Measurements from ENCODE around the gene BRINP1. TPM values are rescaled to one million over a fixed set of nuclear protein-coding genes. Genes with fewer than 3 reads are reported as not detected.

BRINP1 gene
- total RNA-seq, 1 donor from 2014 or later = 14.0 TPM

DNA sequence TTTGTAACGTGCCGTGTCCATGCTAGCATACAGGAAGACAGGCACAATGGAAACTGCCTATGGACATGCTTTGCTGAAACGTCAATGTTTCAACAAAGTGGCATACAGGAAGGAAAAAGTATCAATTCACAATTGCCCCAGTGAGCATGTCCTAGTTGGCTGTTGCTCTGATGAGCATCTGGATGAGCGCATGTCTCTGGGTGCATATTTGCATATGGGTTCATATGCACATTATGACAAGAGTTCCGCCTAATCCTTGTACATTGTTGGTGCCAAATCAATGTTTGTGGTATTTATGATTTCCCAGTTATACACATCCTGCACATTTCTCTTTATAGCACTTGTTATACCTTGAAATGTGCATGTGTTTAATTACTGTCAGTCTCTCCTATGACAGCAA lies 58.5 kb downstream of the BRINP1 start:
- DNase-seq = no peak
- no peaks in the 10 kb centered on the region for H3K36me3 Mint-ChIP-seq (ENCODE audit: unreplicated experiment)
- TF ChIP-seq, protein P1, sequence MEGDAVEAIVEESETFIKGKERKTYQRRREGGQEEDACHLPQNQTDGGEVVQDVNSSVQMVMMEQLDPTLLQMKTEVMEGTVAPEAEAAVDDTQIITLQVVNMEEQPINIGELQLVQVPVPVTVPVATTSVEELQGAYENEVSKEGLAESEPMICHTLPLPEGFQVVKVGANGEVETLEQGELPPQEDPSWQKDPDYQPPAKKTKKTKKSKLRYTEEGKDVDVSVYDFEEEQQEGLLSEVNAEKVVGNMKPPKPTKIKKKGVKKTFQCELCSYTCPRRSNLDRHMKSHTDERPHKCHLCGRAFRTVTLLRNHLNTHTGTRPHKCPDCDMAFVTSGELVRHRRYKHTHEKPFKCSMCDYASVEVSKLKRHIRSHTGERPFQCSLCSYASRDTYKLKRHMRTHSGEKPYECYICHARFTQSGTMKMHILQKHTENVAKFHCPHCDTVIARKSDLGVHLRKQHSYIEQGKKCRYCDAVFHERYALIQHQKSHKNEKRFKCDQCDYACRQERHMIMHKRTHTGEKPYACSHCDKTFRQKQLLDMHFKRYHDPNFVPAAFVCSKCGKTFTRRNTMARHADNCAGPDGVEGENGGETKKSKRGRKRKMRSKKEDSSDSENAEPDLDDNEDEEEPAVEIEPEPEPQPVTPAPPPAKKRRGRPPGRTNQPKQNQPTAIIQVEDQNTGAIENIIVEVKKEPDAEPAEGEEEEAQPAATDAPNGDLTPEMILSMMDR (IDR thresholded peaks at IDR 0.05; ENCODE audit: partially characterized antibody, unreplicated experiment) = no peak
- no peaks in the 10 kb centered on the region for H3K4me1 Mint-ChIP-seq (ENCODE audit: low read depth, unreplicated experiment)
- H3K27me3 Mint-ChIP-seq (ENCODE audit: unreplicated experiment) = no peaks in the 10 kb centered on the region
- H3K4me3 Mint-ChIP-seq (ENCODE audit: unreplicated experiment) = no peak overlapping the region
- H3K27ac Mint-ChIP-seq (ENCODE audit: unreplicated experiment) = no peak overlapping the region
- no peaks in the 10 kb centered on the region for H3K9me3 Mint-ChIP-seq (ENCODE audit: unreplicated experiment)

DNA sequence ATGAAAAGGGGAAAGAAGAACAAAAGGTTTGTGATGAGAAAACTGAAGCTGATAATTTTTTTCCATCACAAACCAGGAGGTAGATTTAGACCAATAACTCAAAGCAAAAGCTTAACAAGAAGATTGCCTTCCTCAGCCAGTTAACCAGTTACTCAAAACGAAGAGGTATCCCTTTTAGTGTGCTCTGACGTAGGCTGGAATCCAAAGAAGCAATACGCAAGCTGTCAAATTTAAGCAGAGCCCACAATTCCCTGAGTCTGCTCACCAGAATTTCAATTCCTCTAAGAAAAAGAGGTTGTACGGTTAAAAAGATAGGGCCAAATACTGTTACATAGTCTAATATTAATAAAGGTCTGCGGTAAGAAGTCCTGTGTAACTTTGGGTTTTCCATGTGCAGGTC lies 61.8 kb downstream of the BRINP1 start:
- H3K9me3 Mint-ChIP-seq (ENCODE audit: unreplicated experiment) = peaks cover 2% of the 10 kb centered on the region
- no peak overlapping the region for H3K27ac Mint-ChIP-seq (ENCODE audit: unreplicated experiment)
- H3K4me1 Mint-ChIP-seq (ENCODE audit: low read depth, unreplicated experiment) = no peaks in the 10 kb centered on the region
- no peaks in the 10 kb centered on the region for H3K36me3 Mint-ChIP-seq (ENCODE audit: unreplicated experiment)
- no peaks in the 10 kb centered on the region for H3K27me3 Mint-ChIP-seq (ENCODE audit: unreplicated experiment)
- DNase-seq = no peak
- H3K4me3 Mint-ChIP-seq (ENCODE audit: unreplicated experiment) = no peak overlapping the region
- TF ChIP-seq, protein P1 (IDR thresholded peaks at IDR 0.05; ENCODE audit: partially characterized antibody, unreplicated experiment) = no peak

DNA sequence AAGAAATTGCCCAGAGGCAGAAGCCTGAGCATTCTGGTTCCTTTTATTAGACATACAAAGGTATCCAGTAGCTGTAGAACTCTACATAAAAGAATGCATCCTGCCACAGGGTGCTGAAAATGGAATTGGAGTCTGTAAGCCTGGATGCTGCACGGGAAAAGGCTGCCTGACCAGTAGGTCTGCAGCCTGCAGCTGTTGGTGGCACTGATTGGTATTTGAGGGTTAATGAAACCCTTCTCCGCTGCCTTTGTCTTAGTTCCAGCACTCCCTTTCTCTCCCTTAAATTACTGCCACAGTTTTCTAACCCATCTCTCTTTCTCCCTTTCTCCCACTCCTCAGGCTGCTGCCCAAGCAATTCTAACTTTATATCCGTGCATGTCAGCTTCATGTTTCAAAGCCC lies 64.7 kb downstream of the BRINP1 start:
- H3K27ac Mint-ChIP-seq (ENCODE audit: unreplicated experiment) = no peak overlapping the region
- no peak for DNase-seq
- H3K4me3 Mint-ChIP-seq (ENCODE audit: unreplicated experiment) = no peak overlapping the region
- H3K27me3 Mint-ChIP-seq (ENCODE audit: unreplicated experiment) = no peaks in the 10 kb centered on the region
- H3K36me3 Mint-ChIP-seq (ENCODE audit: unreplicated experiment) = no peaks in the 10 kb centered on the region
- peaks cover 2% of the 10 kb centered on the region for H3K9me3 Mint-ChIP-seq (ENCODE audit: unreplicated experiment)
- H3K4me1 Mint-ChIP-seq (ENCODE audit: low read depth, unreplicated experiment) = no peaks in the 10 kb centered on the region
- TF ChIP-seq, protein P1 (IDR thresholded peaks at IDR 0.05; ENCODE audit: partially characterized antibody, unreplicated experiment) = no peak

DNA sequence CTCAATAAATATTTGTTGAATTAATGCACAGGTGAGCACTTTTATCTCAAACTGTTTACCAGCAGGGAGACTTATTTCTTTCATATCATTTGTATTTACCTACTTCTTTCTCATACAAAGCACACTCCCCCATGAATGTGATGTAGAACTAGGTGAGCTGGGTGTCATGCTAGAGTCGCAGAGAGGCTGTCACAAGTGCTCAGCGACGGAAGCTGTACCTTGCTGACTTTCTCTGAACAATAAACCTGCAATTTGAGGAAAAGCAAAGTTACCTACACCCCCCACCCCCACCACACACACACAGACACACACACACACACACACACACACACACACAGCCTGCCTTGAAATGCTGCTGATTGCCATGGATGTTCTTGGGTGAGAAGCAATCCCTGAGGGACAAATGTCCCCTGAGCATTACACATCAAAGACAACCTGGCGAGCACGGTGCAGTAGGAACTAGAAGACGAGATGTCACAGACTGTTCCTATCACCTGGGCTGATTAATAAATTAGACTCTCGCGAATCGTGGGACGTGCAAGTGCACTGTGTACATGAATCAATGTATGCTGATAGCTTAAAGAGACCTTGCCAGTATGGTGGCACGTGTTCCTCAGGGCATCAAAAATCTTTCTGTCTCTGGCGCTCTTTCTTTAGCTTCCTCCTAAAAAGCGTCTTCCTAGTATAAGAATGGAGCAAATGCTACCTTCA lies 66.1 kb downstream of the BRINP1 start:
- H3K27me3 Mint-ChIP-seq (ENCODE audit: unreplicated experiment) = no peaks in the 10 kb centered on the region
- TF ChIP-seq, protein P1 (IDR thresholded peaks at IDR 0.05; ENCODE audit: partially characterized antibody, unreplicated experiment) = no peak
- DNase-seq = no peak
- no peaks in the 10 kb centered on the region for H3K4me1 Mint-ChIP-seq (ENCODE audit: low read depth, unreplicated experiment)
- H3K36me3 Mint-ChIP-seq (ENCODE audit: unreplicated experiment) = no peaks in the 10 kb centered on the region
- H3K9me3 Mint-ChIP-seq (ENCODE audit: unreplicated experiment) = peaks cover 2% of the 10 kb centered on the region
- no peak overlapping the region for H3K4me3 Mint-ChIP-seq (ENCODE audit: unreplicated experiment)
- H3K27ac Mint-ChIP-seq (ENCODE audit: unreplicated experiment) = no peak overlapping the region

DNA sequence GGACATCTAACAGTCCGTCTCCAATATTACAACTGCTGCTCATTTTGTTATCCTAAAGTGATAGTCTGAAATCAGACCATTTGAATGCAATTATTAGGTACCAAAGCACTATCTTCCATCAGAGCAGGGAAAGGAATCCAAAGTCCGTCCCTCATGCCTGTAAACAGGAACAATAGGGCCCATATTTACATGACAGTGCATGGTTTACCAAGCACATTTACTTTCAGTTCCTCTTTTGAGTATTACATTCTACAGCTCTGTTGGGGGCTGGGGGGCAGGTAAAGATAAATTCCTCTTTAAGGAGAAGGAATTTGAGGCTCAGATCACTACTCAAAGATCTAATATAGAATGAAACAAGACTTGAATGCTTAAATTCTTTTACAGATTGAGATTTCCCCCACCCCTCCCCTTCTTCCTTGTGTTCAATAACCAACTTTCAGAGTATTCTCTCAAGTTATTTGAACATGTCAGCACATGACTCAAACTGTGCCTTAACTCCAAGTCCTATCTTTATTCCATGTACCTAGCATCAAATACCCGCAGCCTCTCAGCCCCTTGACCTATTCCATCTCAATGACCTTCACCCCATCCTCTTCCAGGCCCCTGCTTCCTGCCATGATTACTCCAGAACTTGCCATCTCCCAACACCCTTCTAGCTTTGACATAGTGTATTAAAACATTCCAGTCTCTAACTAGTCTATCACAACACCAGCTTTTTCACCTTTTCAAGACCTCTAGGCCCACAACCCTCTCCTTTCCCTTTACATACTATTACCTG lies 71.0 kb downstream of the BRINP1 start:
- H3K27me3 Mint-ChIP-seq (ENCODE audit: unreplicated experiment) = no peaks in the 10 kb centered on the region
- H3K4me1 Mint-ChIP-seq (ENCODE audit: low read depth, unreplicated experiment) = no peaks in the 10 kb centered on the region
- H3K36me3 Mint-ChIP-seq (ENCODE audit: unreplicated experiment) = no peaks in the 10 kb centered on the region
- no peak overlapping the region for H3K4me3 Mint-ChIP-seq (ENCODE audit: unreplicated experiment)
- H3K27ac Mint-ChIP-seq (ENCODE audit: unreplicated experiment) = no peak overlapping the region
- no peak for DNase-seq
- H3K9me3 Mint-ChIP-seq (ENCODE audit: unreplicated experiment) = peaks cover 2% of the 10 kb centered on the region
- TF ChIP-seq, protein P1 (IDR thresholded peaks at IDR 0.05; ENCODE audit: partially characterized antibody, unreplicated experiment) = no peak
